ENCODE results near the gene PHKB.

The PHKB gene

GRCh38 chr16:47644661-47645060 lies 183.5 kb downstream of the PHKB start:
- Histone ChIP-seq H3K9ac (ENCODE audit: low read length in 5 of 5) (no peak overlapping the region), H3K36me3 (ENCODE audit: control insufficient read depth in 5 of 5, insufficient read depth in 5 of 5, low read length in 5 of 5) (peaks cover 8 to 36% (median 23%) of the 10 kb centered on the region in 5 donors), H3K27me3 (ENCODE audit: control insufficient read depth in 5 of 5, insufficient read depth in 4 of 5, low read length in 5 of 5) (no peaks in the 10 kb centered on the region), H3K27ac (ENCODE audit: low read depth, low read length) (no peak overlapping the region), H3K4me1 (ENCODE audit: control insufficient read depth in 5 of 5, insufficient read depth in 5 of 5, low read length in 5 of 5) (peaks cover 3 to 16% (median 11%) of the 10 kb centered on the region in 5 donors), H3K4me3 (ENCODE audit: low read depth in 1 of 5, low read length in 5 of 5) (no peak overlapping the region), H3K9me3 (ENCODE audit: control insufficient read depth in 5 of 5, low read length in 5 of 5) (no peaks in the 10 kb centered on the region)

DNA sequence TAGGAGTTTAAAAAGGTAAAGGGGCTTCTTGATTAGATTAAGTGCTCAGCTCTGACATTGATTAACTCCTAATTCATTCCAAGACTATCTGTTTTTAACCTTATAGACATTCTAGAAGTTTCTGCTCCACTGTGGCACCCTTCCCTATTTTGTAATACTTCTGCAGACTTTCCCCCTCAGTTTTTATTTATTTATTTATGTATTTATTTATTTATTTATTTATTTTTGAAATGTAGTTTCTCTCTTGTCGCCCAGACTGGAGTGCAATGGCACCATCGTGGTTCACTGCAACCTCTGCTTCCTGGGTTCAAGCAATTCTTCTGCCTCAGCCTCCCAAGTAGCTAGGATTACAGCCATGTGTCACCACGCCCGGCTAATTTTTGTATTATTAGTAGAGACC lies 185.8 kb downstream of the PHKB start:
- Histone ChIP-seq H3K9ac (ENCODE audit: low read length in 5 of 5) (no peak overlapping the region), H3K9me3 (ENCODE audit: control insufficient read depth in 5 of 5, low read length in 5 of 5) (no peaks in the 10 kb centered on the region), H3K36me3 (ENCODE audit: control insufficient read depth in 5 of 5, insufficient read depth in 5 of 5, low read length in 5 of 5) (peaks cover 24 to 43% (median 35%) of the 10 kb centered on the region in 5 donors), H3K4me3 (ENCODE audit: low read depth in 1 of 5, low read length in 5 of 5) (no peak overlapping the region), H3K27me3 (ENCODE audit: control insufficient read depth in 5 of 5, insufficient read depth in 4 of 5, low read length in 5 of 5) (no peaks in the 10 kb centered on the region), H3K4me1 (ENCODE audit: control insufficient read depth in 5 of 5, insufficient read depth in 5 of 5, low read length in 5 of 5) (peaks cover 3 to 16% (median 11%) of the 10 kb centered on the region in 5 donors), H3K27ac (ENCODE audit: low read depth, low read length) (no peak overlapping the region)

GRCh38 chr16:47657032-47657431 lies 195.9 kb downstream of the PHKB start:
- Histone ChIP-seq H3K4me1 (ENCODE audit: control insufficient read depth in 5 of 5, insufficient read depth in 5 of 5, low read length in 5 of 5) (no peaks in the 10 kb centered on the region), H3K9me3 (ENCODE audit: control insufficient read depth in 5 of 5, low read length in 5 of 5) (no peaks in the 10 kb centered on the region), H3K36me3 (ENCODE audit: control insufficient read depth in 5 of 5, insufficient read depth in 5 of 5, low read length in 5 of 5) (peaks cover 37 to 57% (median 45%) of the 10 kb centered on the region in 5 donors), H3K27ac (ENCODE audit: low read depth, low read length) (no peak overlapping the region), H3K4me3 (ENCODE audit: low read depth in 1 of 5, low read length in 5 of 5) (no peak overlapping the region), H3K27me3 (ENCODE audit: control insufficient read depth in 5 of 5, insufficient read depth in 4 of 5, low read length in 5 of 5) (no peaks in the 10 kb centered on the region), H3K9ac (ENCODE audit: low read length in 5 of 5) (no peak overlapping the region)

GRCh38 chr16:47657977-47658376 lies 196.8 kb downstream of the PHKB start:
- Histone ChIP-seq H3K36me3 (ENCODE audit: control insufficient read depth in 5 of 5, insufficient read depth in 5 of 5, low read length in 5 of 5) (peaks cover 39 to 58% (median 43%) of the 10 kb centered on the region in 5 donors), H3K9ac (ENCODE audit: low read length in 5 of 5) (no peak overlapping the region), H3K9me3 (ENCODE audit: control insufficient read depth in 5 of 5, low read length in 5 of 5) (no peaks in the 10 kb centered on the region), H3K27ac (ENCODE audit: low read depth, low read length) (no peak overlapping the region), H3K27me3 (ENCODE audit: control insufficient read depth in 5 of 5, insufficient read depth in 4 of 5, low read length in 5 of 5) (no peaks in the 10 kb centered on the region), H3K4me3 (ENCODE audit: low read depth in 1 of 5, low read length in 5 of 5) (no peak overlapping the region), H3K4me1 (ENCODE audit: control insufficient read depth in 5 of 5, insufficient read depth in 5 of 5, low read length in 5 of 5) (no peaks in the 10 kb centered on the region)

GRCh38 chr16:47660540-47660939 lies 199.4 kb downstream of the PHKB start:
- Histone ChIP-seq H3K27ac (ENCODE audit: low read depth, low read length) (no peak overlapping the region), H3K9ac (ENCODE audit: low read length in 5 of 5) (no peak overlapping the region), H3K9me3 (ENCODE audit: control insufficient read depth in 5 of 5, low read length in 5 of 5) (no peaks in the 10 kb centered on the region), H3K27me3 (ENCODE audit: control insufficient read depth in 5 of 5, insufficient read depth in 4 of 5, low read length in 5 of 5) (no peaks in the 10 kb centered on the region), H3K4me1 (ENCODE audit: control insufficient read depth in 5 of 5, insufficient read depth in 5 of 5, low read length in 5 of 5) (no peaks in the 10 kb centered on the region), H3K4me3 (ENCODE audit: low read depth in 1 of 5, low read length in 5 of 5) (no peak overlapping the region), H3K36me3 (ENCODE audit: control insufficient read depth in 5 of 5, insufficient read depth in 5 of 5, low read length in 5 of 5) (peaks cover 41 to 59% (median 44%) of the 10 kb centered on the region in 5 donors)

GRCh38 chr16:47664653-47665325 lies 203.7 kb downstream of the PHKB start:
- H3K9ac ChIP-seq (ENCODE audit: low read length in 5 of 5), result no peak overlapping the region
- H3K27ac ChIP-seq (ENCODE audit: low read depth, low read length), result no peak overlapping the region
- no peaks in the 10 kb centered on the region for H3K27me3 ChIP-seq (ENCODE audit: control insufficient read depth in 5 of 5, insufficient read depth in 4 of 5, low read length in 5 of 5)
- no peaks in the 10 kb centered on the region for H3K9me3 ChIP-seq (ENCODE audit: control insufficient read depth in 5 of 5, low read length in 5 of 5)
- H3K36me3 ChIP-seq (ENCODE audit: control insufficient read depth in 5 of 5, insufficient read depth in 5 of 5, low read length in 5 of 5), result peaks cover 48 to 63% (median 58%) of the 10 kb centered on the region in 5 donors
- H3K4me1 ChIP-seq (ENCODE audit: control insufficient read depth in 5 of 5, insufficient read depth in 5 of 5, low read length in 5 of 5), result no peaks in the 10 kb centered on the region
- no peak overlapping the region for H3K4me3 ChIP-seq (ENCODE audit: low read depth in 1 of 5, low read length in 5 of 5)

- Histone ChIP-seq H3K36me3 (ENCODE audit: control insufficient read depth in 5 of 5, insufficient read depth in 5 of 5, low read length in 5 of 5) (peaks cover 44 to 57% (median 48%) of the 10 kb centered on the region in 5 donors), H3K9me3 (ENCODE audit: control insufficient read depth in 5 of 5, low read length in 5 of 5) (no peaks in the 10 kb centered on the region), H3K4me1 (ENCODE audit: control insufficient read depth in 5 of 5, insufficient read depth in 5 of 5, low read length in 5 of 5) (no peaks in the 10 kb centered on the region), H3K27ac (ENCODE audit: low read depth, low read length) (no peak overlapping the region), H3K4me3 (ENCODE audit: low read depth in 1 of 5, low read length in 5 of 5) (no peak overlapping the region), H3K27me3 (ENCODE audit: control insufficient read depth in 5 of 5, insufficient read depth in 4 of 5, low read length in 5 of 5) (no peaks in the 10 kb centered on the region), H3K9ac (ENCODE audit: low read length in 5 of 5) (no peak overlapping the region)
Measured at GRCh38 chr16:47666434-47666833, 205.3 kb downstream of the PHKB start.

DNA sequence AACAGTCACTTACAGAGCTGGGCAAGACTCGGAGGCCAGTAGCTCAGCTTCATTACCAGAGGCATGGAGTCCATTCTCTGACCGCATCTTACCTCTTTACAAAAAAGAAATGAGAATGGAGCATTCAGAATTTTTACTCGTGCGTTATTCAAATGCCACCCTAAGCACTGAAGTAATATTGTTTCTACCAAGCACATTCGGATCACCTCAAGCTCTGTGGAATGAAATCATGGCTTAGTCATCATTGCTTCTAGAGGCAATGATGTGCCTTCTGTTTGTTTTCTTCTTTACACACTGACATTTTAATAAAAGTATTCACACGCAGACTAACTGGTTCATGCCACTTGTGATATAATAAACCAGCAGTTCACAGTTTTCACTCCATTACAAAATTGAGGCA lies 206.8 kb downstream of the PHKB start:
- H3K4me1 ChIP-seq (ENCODE audit: control insufficient read depth in 5 of 5, insufficient read depth in 5 of 5, low read length in 5 of 5), result no peaks in the 10 kb centered on the region
- H3K4me3 ChIP-seq (ENCODE audit: low read depth in 1 of 5, low read length in 5 of 5), result no peak overlapping the region
- no peak overlapping the region for H3K9ac ChIP-seq (ENCODE audit: low read length in 5 of 5)
- H3K9me3 ChIP-seq (ENCODE audit: control insufficient read depth in 5 of 5, low read length in 5 of 5), result no peaks in the 10 kb centered on the region
- peaks cover 35 to 52% (median 43%) of the 10 kb centered on the region in 5 donors for H3K36me3 ChIP-seq (ENCODE audit: control insufficient read depth in 5 of 5, insufficient read depth in 5 of 5, low read length in 5 of 5)
- no peaks in the 10 kb centered on the region for H3K27me3 ChIP-seq (ENCODE audit: control insufficient read depth in 5 of 5, insufficient read depth in 4 of 5, low read length in 5 of 5)
- H3K27ac ChIP-seq (ENCODE audit: low read depth, low read length), result no peak overlapping the region

- H3K4me3 ChIP-seq (ENCODE audit: low read depth in 1 of 5, low read length in 5 of 5), result no peak overlapping the region
- H3K4me1 ChIP-seq (ENCODE audit: control insufficient read depth in 5 of 5, insufficient read depth in 5 of 5, low read length in 5 of 5), result no peaks in the 10 kb centered on the region
- no peak overlapping the region for H3K27ac ChIP-seq (ENCODE audit: low read depth, low read length)
- H3K9me3 ChIP-seq (ENCODE audit: control insufficient read depth in 5 of 5, low read length in 5 of 5), result no peaks in the 10 kb centered on the region
- peaks cover 35 to 58% (median 48%) of the 10 kb centered on the region in 5 donors for H3K36me3 ChIP-seq (ENCODE audit: control insufficient read depth in 5 of 5, insufficient read depth in 5 of 5, low read length in 5 of 5)
- no peaks in the 10 kb centered on the region for H3K27me3 ChIP-seq (ENCODE audit: control insufficient read depth in 5 of 5, insufficient read depth in 4 of 5, low read length in 5 of 5)
- H3K9ac ChIP-seq (ENCODE audit: low read length in 5 of 5), result no peak overlapping the region
Measured at GRCh38 chr16:47672475-47672874, 211.3 kb downstream of the PHKB start.

- Histone ChIP-seq H3K4me1 (ENCODE audit: control insufficient read depth in 5 of 5, insufficient read depth in 5 of 5, low read length in 5 of 5) (no peaks in the 10 kb centered on the region), H3K9me3 (ENCODE audit: control insufficient read depth in 5 of 5, low read length in 5 of 5) (no peaks in the 10 kb centered on the region), H3K27ac (ENCODE audit: low read depth, low read length) (no peak overlapping the region), H3K27me3 (ENCODE audit: control insufficient read depth in 5 of 5, insufficient read depth in 4 of 5, low read length in 5 of 5) (no peaks in the 10 kb centered on the region), H3K4me3 (ENCODE audit: low read depth in 1 of 5, low read length in 5 of 5) (no peak overlapping the region), H3K36me3 (ENCODE audit: control insufficient read depth in 5 of 5, insufficient read depth in 5 of 5, low read length in 5 of 5) (peaks cover 18 to 37% (median 29%) of the 10 kb centered on the region in 5 donors), H3K9ac (ENCODE audit: low read length in 5 of 5) (no peak overlapping the region)
Measured at GRCh38 chr16:47676635-47677177, 215.6 kb downstream of the PHKB start.
